ENCODE measurements around the gene NIPAL1.
A peak's percentile ranks its signal among the peaks of the same experiment; 100 is the strongest.

Gene NIPAL1

DNA sequence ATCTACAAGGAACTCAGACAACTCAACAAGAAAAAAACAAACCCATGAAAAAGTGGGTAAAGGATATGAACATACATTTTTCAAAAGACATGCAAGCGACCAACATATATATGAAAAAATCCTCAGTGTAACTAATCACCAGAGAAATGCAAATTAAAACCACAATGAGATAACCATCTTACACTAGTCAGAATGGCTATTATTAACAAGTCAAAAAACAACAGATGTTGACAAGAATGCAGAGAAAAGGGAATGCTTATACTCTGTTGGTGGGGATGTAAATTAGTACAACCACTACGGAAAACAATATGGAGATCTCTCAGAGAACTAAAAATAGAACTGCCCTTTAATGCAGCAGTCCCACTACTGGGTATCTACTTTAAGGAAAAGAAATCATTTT is 12.1 kb downstream of the NIPAL1 start:
- no peak for DNase-seq

DNA sequence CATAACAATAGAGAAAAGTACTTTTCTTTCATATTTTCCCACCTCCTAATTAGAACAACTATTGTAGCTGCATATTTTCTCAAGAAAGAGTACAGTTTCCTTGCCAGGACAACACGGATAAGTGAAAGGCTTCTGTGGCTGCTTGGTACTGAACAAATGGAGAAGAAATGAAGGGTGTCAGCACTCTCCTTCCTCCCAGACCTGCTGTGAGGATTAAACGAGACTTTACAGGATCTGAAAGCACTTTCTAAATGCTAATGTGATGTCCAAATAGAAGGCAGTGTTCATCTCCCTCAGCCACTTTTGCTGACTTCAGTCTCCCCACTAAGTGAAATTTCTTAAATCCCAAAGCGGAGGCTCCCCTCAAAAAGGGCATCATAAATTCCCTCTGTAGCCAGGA is 13.9 kb downstream of the NIPAL1 start:
- DNase-seq: no peak

DNA sequence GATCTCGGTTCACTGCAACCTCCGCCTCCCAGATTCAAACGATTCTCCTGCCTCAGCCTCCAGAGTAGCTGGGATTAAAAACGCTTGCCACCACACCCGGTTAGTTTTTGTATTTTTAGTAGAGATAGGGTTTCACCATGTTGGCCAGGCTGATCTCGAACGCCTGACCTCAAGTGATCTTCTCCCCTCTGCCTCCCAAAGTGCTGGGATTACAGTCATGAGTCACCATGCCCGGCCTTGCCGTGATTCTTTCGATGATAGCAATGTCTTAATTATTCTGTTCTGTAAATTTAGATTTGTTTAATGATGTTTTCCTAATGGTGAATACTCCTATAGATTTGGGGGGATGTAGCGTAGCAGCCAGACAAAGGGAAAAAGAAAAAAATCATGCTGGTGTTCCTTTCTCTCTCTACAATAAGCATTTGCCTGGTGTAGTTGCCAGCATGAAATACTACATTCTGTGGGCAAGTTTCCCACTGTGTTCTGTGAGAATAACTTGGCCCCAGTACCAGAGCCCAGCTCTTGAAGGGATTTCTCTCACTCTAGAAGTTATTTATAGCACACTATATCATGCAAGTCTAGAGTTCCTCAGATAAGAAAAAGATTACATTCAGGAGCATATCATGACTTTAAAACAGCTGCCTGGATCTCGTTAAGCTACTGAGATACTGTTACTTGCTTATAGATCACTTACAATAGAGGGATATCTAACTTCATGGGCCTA is 15.4 kb downstream of the NIPAL1 start:
- no peak for DNase-seq

DNA sequence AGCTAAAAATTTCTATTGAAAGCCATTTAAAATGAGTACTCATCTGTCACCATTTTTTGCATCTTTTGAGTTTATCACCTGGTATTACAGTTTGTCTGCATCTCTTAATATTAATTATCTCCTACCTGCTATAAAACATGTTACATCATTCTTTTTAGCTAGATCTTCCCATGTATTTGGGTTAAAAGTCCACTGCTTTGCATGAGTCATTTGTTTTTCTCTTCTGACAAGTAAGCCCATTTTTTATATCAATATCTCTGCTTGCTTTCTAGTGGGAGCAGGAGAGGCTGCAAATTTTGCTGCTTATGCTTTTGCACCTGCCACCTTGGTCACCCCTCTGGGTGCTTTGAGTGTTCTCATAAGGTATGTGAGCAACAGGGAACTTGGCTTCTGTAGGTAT is 16.1 kb downstream of the NIPAL1 start:
- DNase-seq: no peak

DNA sequence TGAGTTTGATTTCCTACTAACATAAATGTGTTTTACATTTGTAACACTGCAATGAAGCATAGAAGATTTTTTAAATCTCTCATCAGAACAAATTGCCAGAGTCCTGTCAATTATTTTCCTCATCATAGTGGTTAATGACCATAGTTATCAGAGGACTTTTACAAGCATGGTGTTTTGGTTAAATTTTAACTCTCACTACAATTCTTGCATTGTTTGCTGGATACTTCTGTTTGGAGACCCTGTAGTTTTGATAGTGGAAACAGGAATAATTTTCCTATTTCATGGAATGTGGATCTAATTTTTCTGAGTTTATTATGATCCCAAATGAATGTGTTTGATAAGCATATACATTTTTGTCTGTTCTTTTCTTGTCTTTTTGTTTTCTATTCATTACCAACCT is 16.8 kb downstream of the NIPAL1 start:
- no peak for DNase-seq

DNA sequence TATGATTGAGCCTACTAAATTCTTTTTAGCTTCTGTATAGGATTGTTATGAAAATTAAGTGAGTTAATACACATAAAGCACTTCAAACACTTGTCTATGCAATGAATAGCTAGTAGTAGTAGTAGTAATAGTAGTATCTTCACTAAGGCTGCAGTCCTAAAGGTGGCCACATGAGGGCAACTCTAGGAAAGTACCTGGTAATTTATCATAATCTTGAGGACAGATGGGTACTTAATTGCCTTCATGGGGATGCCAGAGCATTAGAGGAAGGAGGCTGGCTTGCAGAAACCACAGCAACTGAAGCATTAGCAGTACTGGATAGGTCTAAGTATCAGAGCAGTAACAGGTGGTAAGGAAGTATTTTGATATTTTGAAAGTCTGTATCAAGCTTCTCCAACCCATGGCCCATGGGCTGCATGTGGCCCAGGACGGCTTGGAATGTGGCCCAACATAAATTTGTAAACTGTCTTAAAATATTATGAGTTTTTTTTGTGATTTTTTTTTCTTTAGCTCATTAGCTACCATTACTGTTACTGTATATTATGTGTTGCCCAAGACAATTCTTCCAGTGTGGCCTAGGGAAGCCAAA is 17.3 kb downstream of the NIPAL1 start:
- peak; percentile 69 for DNase-seq

DNA sequence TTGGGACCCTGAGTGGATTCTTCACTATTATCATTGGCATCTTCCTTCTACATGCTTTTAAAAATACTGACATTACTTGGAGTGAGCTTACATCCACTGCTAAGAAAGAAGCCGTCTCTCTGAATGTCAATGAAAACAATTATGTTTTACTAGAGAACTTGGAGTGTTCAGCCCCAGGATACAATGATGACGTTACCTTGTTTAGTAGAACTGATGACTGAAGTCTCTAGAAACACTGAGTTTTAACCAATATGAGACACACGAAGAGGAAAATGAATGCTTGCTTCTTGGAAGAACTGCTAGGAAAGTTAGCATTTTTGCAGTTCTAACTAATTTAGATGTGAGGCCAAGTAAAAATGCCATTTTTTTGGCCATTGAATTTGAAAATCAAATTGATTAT is 19.4 kb downstream of the NIPAL1 start:
- DNase-seq: no peak

DNA sequence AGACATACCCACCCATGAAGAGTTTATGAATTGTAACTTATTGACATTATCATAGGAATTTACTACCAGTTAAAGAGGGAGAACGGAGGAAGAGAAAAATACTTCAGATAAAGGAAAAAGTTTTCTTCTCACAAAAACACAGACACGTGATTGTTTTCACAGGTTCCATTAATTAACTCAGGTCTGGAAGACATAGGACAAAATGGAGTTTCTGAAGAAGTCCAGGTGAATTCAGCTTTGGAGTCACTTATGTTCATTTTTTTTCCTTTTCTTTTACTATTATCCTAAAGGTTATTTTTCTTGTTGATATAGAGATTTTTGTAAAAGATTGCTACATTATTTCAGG is 20.5 kb downstream of the NIPAL1 start:
- DNase-seq: no peak

DNA sequence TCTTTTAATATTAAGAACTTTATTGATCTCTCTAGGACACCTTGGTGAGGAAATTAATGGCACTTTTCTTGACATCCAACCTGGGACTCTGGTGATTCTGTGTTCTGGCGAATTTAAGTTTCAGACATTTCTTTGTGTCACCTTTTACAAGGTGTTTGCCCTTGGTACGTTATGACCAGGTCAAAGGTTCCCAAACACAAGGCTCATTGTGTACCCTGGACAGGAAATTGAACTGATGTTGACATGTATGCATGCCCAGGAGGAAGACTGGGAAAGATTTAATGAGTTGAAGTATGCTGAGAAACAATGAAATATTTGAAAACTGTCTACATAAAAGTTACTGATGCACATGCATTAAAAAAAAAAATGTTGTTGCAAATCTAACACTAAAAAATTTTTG is 22.1 kb downstream of the NIPAL1 start:
- DNase-seq: no peak

DNA sequence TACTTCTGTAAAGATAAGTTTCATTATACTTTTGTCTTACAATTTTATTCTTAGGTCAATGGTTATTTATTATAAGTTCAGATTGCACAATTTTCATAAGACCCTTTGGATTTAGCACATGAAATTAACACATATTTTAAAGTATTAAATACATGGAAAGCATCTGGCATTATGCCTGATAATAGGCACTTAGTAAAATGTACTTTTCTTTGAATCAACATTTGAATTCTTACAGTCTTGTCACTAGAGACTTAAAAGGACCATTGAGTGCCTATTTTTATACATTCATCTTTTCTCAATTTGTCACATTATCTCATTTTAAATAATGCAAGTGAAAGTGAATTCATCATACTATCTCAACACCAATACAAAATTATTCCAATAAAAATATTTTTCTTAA is 23.0 kb downstream of the NIPAL1 start:
- no peak for DNase-seq

DNA sequence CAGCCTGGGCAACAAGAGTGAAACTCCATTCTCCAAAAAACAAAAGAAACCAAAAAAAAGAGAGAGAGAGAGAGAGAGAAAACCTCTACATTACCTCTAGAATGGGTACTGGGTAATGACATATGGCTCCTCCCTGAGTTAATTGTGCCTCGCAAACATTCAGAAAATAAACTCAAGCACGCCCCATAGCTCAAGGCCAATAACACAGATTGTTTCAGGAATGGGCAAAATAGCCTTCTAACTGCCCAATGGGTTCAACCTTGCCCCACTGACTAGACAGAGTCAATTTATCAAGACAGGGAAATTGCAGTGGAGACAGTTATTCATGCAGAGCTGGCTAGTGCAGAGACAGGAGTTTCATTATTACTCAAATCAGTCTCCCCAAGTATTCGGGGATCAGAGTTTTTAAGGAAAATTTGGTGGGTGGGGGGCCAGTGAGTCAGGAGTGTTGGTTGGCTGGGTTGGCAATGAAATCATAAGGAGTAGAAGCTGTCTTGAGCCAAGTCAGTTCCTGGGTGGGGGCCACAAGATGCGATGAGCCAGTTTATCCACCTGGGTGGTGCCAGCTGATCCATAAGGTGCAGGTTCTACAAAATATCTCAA is 25.1 kb downstream of the NIPAL1 start:
- DNase-seq: no peak

DNA sequence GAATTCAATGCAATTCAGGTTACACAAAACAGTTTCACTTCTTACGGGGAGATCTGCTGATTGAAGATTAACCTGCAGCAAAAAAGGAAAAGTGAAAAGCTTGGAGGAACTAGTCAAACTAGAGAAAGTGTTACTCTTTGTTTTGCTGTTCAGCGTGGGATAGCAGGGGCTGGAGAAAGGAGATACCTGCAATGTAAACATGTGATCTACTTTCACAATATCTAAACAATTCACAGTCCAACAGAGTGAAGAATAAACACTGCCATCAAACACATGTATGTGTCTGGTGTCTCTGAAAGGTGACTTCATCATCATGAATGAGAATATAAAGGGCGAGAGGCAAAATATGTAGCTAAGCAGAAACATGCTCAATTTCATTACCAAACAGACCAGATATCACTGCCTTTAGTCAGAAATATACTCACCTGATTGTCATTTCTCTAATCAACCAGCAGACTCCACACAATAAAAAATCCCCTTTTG is 26.4 kb downstream of the NIPAL1 start:
- no peak for DNase-seq

DNA sequence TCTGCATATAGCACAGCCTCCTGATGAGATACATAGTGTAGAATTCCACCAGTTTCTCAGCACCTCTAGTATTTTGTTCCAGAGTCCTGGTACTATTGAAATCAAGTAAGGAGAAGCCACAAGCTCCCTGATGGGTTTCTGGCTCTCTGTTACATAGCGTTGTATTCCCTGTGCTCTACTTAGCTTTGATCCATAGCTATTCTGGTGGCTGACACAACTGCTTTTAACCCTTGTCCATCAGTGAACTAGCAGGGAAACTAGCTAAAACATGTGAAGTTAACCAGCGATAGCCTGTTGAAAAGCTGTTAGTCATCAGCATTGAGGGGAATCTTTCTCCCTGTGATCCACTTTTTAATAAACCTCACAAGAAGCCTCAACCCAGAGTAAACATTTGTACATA is 26.9 kb downstream of the NIPAL1 start:
- no peak for DNase-seq

DNA sequence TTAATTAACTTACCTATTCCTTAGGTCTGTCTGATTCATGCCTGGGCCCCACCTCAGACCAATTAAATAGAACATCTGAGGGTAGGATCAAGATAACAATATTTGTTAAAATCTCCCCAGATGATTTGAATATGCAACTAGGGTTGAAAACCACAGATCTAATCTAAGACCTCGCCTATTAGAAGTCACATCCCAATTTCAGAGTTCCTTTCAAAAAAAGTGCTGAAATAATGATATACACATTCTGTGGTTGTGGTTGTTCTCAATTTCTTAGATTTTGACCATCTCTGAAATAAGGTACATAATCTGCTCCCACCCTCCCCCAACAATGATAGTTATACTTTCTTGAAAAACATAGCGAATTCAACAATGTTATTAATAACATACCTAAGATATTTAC is 27.7 kb downstream of the NIPAL1 start:
- no peak for DNase-seq

DNA sequence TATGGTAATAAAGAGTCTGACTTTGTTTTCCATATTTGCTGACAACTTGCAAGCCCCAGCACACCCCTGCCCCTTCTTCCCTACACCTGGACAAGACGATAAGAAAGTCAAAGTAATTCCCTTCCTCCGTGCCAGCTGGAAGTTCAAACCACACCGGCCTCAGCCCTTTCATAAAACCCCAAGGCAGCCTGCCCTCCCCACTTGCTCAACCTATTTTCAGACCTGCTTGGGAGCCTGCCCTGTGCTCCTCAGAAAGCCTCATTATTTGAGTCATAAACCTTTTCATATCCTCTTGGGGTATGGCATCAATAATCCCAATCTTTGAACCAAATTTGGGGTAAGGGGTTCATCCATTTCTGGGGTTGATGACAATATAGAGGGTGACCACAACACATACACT is 29.5 kb downstream of the NIPAL1 start:
- no peak for DNase-seq

DNA sequence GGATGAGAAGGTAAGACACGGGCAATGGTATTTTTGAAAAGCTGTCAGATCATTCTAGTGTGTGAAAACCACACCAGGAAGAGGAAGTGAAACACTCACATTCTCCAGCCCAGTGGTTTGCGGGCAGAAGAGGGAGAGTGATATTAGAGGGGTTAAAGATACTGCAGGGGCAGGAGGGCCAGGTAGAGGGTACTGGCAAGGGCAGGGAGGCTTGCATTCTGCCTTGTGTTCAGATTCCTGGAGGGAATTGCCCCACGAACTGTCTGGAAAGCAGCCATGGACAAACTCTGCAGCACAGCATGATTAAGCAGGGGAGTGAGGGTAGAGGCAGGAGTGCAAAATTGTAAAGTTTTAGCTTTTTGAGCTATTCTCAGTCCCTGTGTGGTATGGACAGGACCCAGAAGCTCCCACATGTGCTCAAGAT is 30.9 kb downstream of the NIPAL1 start:
- DNase-seq: peak; percentile 53

DNA sequence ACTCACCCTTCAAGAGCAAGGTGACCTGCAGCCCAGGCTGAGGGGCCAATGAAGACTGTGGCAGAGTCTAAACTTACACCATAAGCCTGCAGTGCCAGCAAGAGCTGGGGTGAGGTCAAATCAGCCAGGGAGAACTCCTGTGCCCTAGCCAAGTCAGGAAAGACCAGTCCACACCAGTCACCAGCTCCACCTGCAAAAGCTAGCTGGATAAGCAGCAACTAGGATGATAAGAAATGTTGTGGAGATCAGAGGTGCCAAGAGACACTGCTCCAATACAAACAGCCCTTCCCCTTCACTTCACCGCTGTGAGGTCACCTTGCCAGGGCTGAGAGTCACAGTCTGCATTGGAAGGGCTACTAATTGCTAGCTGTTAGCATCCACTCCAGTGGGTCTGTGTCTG is 31.3 kb downstream of the NIPAL1 start:
- no peak for DNase-seq

DNA sequence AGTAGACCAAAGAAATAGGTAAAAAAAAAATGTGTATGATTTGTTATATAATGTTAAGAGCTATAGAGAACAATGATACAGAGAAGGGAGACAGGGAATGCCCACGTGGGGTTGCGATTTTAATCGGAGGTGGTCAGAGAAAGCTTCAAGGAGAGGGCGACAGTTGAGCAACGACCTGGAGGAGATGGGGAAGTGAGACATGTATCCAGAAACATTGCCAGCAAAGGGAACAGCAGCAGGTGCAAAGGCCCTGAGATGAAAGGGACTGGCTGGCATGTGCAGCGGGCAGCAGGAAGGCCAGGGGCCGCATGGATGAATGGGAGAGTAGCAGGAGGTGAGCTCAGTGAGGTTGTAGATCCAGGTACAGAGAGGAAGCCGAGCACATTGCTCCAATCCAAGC is 32.9 kb downstream of the NIPAL1 start:
- DNase-seq: no peak

DNA sequence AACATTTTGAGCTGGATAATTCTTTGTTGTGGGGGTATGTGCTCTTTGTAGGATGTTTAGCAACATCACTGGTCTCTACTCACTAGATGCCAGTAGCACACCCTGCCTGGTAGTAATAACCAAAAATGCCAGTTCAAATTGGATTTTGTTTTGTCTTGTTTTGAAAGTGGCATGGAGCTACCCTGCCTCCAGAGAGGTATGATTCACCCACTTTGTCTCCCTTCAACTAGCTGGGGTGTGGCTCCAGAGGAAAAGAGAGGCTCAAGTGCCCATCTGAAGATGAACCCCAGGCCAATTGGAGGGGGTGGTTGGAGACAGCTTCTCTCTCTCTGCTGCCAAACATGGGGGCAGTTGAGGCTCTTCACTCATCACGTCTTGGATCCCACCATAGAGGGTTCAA is 34.5 kb downstream of the NIPAL1 start:
- no peak for DNase-seq

DNA sequence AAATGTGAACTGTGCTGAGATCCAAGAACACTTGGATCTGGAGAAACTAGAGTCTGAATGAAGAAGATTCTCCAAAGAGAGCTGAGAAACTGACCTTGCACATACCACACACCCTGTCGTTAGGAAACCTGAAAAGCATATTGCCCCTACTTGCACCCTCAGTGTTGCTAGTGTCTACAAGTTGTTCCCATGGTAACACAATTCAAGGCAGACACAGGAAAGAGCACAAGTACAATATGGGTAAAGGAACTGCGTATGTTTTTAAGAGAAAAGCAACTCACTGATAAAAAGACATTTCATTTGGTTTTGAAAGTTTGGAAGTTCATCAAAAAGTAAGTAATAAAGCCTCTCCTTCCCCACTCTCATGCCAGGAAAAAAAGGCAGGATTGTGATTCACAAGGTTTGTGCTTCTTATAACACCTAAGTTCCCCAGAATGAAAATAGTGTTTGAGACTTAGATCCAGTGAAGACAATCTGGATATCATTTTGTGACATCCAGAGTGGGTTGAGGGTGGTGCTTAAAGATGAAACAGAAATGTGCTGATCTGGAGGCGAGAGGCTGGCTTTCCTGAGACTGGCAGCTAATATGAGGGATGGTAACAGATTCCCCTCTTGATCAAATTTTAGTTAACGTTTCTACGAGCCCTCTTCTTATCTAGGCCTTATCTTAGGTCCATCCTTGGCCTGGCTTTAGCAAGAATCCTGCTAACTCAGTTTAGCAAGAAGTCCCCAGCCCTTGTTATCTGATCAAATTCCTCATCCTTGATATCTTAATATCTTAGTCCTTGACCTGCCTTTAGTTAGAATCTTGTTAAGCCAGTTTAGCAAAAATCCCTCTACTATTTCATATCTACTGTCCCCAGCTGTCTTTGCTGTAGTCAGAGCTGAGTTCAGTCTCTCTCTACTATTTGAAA is 42.3 kb downstream of the NIPAL1 start:
- DNase-seq: no peak

DNA sequence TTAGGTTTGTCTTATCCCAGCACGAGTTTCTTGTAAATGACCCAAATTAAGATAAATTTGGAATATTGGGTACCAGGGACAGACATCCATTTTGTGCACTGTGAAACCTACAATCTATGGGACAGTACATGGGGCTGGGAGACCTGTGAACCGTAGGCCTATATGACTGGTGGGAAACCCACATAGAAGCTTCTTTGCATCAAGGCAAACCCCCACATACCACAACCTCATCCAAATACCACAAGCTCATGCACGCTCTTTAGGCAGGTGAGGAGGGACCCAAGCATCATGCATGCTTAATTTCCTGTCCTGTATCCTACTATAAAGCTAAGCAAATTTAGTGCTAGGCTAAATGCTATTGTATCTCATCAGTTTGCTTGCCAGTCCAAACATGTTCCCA is 47.8 kb downstream of the NIPAL1 start:
- no peak for DNase-seq

DNA sequence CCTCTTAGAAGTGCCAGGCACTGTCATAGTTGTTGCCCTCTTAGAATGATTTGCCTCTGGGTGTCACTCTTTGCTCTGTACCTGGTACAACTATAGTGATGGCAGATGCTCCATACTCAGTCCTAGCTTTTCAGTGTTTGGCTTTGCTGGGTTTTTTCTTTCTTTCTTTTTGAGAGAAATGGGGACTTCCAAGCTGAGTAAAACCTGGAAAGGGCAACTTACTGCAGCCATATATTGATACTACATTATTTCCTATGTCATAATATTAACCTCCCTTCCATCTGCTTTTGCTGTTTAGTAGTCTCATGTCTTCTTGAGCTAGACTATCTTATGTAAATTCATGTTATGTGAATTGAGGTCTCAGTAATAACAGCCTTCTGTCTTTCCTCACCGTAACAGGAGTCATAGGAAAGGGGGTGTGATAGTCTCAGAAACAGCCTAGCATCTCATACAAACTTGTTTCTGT is 49.0 kb downstream of the NIPAL1 start:
- DNase-seq: no peak

DNA sequence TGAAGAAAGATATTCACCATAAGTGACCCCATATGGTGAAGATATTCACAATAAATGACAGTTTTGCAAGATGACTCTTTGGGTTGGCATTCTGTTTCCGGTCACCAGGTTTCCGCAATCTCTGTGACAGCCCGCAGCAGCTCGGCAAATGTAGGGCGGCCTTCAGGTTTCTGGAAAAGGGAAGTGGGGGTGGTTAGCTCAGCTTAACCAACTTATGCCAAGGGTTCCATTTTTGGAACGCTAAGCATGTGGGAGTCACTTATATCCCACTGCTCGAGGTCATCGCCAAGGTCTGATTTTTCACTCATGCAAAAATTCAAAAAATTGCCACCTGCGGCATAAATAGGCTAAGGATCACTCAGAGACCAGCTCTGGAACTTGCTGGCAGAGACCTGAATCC is 51.0 kb downstream of the NIPAL1 start:
- no peak for DNase-seq

Data from CD4-positive, alpha-beta T cell treated with Interleukin-6 for 4 hours (primary cell).